H1 (cell line): ENCODE results near the gene RMND1. TPM values are rescaled to one million over a fixed set of nuclear protein-coding genes. Genes with fewer than 3 reads are reported as not detected.

ENCODE experiments used
- CTCF ChIA-PET: fragments of 300-600 bp; sonication (Branson Sonifier 250); formaldehyde crosslinking; loops from one replicate; lab custom pipeline; 2021; ENCODE audit not compliant: partially characterized antibody; lab: Charles Lee
- POLR2A ChIA-PET: fragments of 300-600 bp; sonication (Branson Sonifier 250); formaldehyde crosslinking; loops from one replicate; lab custom pipeline; 2021; ENCODE audit warnings: inconsistent platforms; ENCODE audit not compliant: partially characterized antibody; lab: Charles Lee
- DNase-seq, 2 experiments: peaks; one replicate each; pipeline versions ENCODE4 v3.0.0 to v3.0.0-alpha.2; 2010 to 2022; ENCODE audit warnings: low spot score in 2 of 2, low read depth in 1 of 2, mixed read lengths in 1 of 2
- FAIRE-seq: peaks from 2 replicates; lab custom pipeline; 2011; peaks lifted over from hg19 to GRCh38; lab: Jason Lieb, UNC
- H2AFZ ChIP-seq: 2 replicates; pipeline ENCODE4 v1.8.1; 2012; ENCODE audit warnings: low read length, inconsistent platforms
- H2AK5ac ChIP-seq: 2 replicates; pipeline ENCODE4 v1.6.1; 2013; ENCODE audit warnings: low read depth, low read length
- H2BK120ac ChIP-seq: replicated peaks from 2 replicates; pipeline ENCODE3; 2013; ENCODE audit warnings: low read depth, low read length, inconsistent platforms
- H2BK12ac ChIP-seq: 2 replicates; pipeline ENCODE4 v1.6.1; 2013; ENCODE audit warnings: low read depth, low read length
- H2BK15ac ChIP-seq: 2 replicates; pipeline ENCODE4 v1.6.1; 2013; ENCODE audit warnings: low read length
- H2BK20ac ChIP-seq: 2 replicates; pipeline ENCODE4 v1.6.1; 2013; ENCODE audit warnings: low read length
- H2BK5ac ChIP-seq: 2 replicates; pipeline ENCODE4 v1.6.1; 2013; ENCODE audit warnings: low read depth, low read length
- H3K14ac ChIP-seq: 2 replicates; pipeline ENCODE4 v1.6.1; 2013; ENCODE audit warnings: inconsistent platforms; ENCODE audit not compliant: insufficient read length
- H3K18ac ChIP-seq: 2 replicates; pipeline ENCODE4 v1.6.1; 2013; ENCODE audit warnings: low read length; ENCODE audit errors: extremely low read depth
- H3K23ac ChIP-seq: 2 replicates; pipeline ENCODE4 v1.6.1; 2013; ENCODE audit warnings: inconsistent platforms; ENCODE audit not compliant: insufficient read length
- H3K23me2 ChIP-seq: 2 replicates; pipeline ENCODE4 v1.6.1; 2013; ENCODE audit warnings: low read depth, low read length
- H3K27ac ChIP-seq: 2 replicates; pipeline ENCODE4 v1.6.1; 2011; ENCODE audit warnings: low read depth, low read length, inconsistent platforms
- H3K27me3 ChIP-seq, 4 experiments: replicated peaks in 1 of 4; 1 replicate in 1 of 4; 2 replicates in 3 of 4; pipeline versions ENCODE4 v1.6.1 to v1.8.1; 2011 to 2013; ENCODE audit warnings: low read length in 3 of 4, mild to moderate bottlenecking in 3 of 4, inconsistent platforms in 2 of 4, mixed read lengths in 2 of 4, moderate library complexity in 1 of 4; ENCODE audit not compliant: control insufficient read depth in 3 of 4, insufficient read depth in 3 of 4; ENCODE audit errors: extremely low read depth in 1 of 4
- H3K36me3 ChIP-seq, 4 experiments: 2 replicates each; pipeline versions ENCODE4 v1.6.1 to v1.8.1; 2011 to 2013; ENCODE audit warnings: mild to moderate bottlenecking in 4 of 4, low read length in 3 of 4, moderate library complexity in 2 of 4, control low read depth in 1 of 4, inconsistent platforms in 1 of 4; ENCODE audit not compliant: insufficient read depth in 4 of 4, control insufficient read depth in 2 of 4
- H3K4ac ChIP-seq: replicated peaks from 2 replicates; pipeline ENCODE3; 2013; ENCODE audit warnings: low read length, low read depth, mixed read lengths, inconsistent platforms; ENCODE audit not compliant: insufficient read length
- H3K4me1 ChIP-seq, 4 experiments: replicated peaks in 1 of 4; 1 replicate in 1 of 4; 2 replicates in 3 of 4; pipeline versions ENCODE4 v1.6.1 to v1.8.1; 2011 to 2013; ENCODE audit warnings: low read length in 3 of 4, inconsistent platforms in 2 of 4, mixed read lengths in 1 of 4; ENCODE audit not compliant: insufficient read depth in 4 of 4, control insufficient read depth in 3 of 4
- H3K4me2 ChIP-seq, 2 experiments: 2 replicates each; pipeline versions ENCODE4 v1.6.1 to v1.8.1; 2011 to 2013; ENCODE audit warnings: low read depth in 2 of 2, low read length in 2 of 2, control low read depth in 1 of 2, inconsistent platforms in 1 of 2, mild to moderate bottlenecking in 1 of 2; ENCODE audit not compliant: insufficient read depth in 1 of 2
- H3K4me3 ChIP-seq, 4 experiments: fragments of 200-600, 300-600 bp in 1 of 4; sonication (generic), shearing (Covaris generic), sonication (Bioruptor Twin) in 1 of 4; 2 replicates each; pipeline versions ENCODE4 v1.5.1 to v1.8.1; 2011 to 2016; ENCODE audit warnings: low read length in 4 of 4, low read depth in 3 of 4, control low read depth in 2 of 4, inconsistent platforms in 2 of 4, mild to moderate bottlenecking in 2 of 4, mixed read lengths in 1 of 4, moderate library complexity in 1 of 4; ENCODE audit not compliant: insufficient read depth in 2 of 4; ENCODE audit errors: extremely low read depth in 1 of 4
- H3K56ac ChIP-seq: replicated peaks from 2 replicates; pipeline ENCODE3; 2013; ENCODE audit warnings: low read depth, mild to moderate bottlenecking, mixed read lengths, low read length, inconsistent platforms; ENCODE audit not compliant: insufficient read length
- H3K79me1 ChIP-seq: 2 replicates; pipeline ENCODE4 v1.6.1; 2013; ENCODE audit warnings: low read depth, low read length, control low read depth
- H3K79me2 ChIP-seq, 2 experiments: 2 replicates each; pipeline versions ENCODE4 v1.6.1 to v1.8.1; 2012 to 2013; ENCODE audit warnings: low read length in 2 of 2, mild to moderate bottlenecking in 2 of 2, inconsistent platforms in 1 of 2; ENCODE audit not compliant: insufficient read depth in 2 of 2, control insufficient read depth in 1 of 2
- H3K9ac ChIP-seq, 4 experiments: replicated peaks in 1 of 4; 1 replicate in 1 of 4; 2 replicates in 3 of 4; pipeline versions ENCODE4 v1.6.1 to v1.8.1; 2011 to 2013; ENCODE audit warnings: low read depth in 3 of 4, low read length in 3 of 4, control low read depth in 2 of 4, mild to moderate bottlenecking in 2 of 4, moderate library complexity in 2 of 4, inconsistent platforms in 1 of 4; ENCODE audit errors: extremely low read depth in 1 of 4
- H3K9me3 ChIP-seq, 2 experiments: 2 replicates each; pipeline versions ENCODE4 v1.6.1 to v1.8.1; 2012 to 2013; ENCODE audit warnings: mild to moderate bottlenecking in 2 of 2, moderate library complexity in 2 of 2, control low read depth in 1 of 2, inconsistent platforms in 1 of 2, low read depth in 1 of 2, low read length in 1 of 2, mixed read lengths in 1 of 2; ENCODE audit not compliant: insufficient read depth in 2 of 2
- H4K20me1 ChIP-seq, 2 experiments: replicated peaks in 1 of 2; 2 replicates each; pipeline versions ENCODE3 to v1.8.1; 2011 to 2013; ENCODE audit warnings: inconsistent platforms in 2 of 2, low read length in 2 of 2, mild to moderate bottlenecking in 1 of 2; ENCODE audit not compliant: insufficient read depth in 2 of 2, control insufficient read depth in 1 of 2
- H4K5ac ChIP-seq: 2 replicates; pipeline ENCODE4 v1.6.1; 2013; ENCODE audit warnings: low read length, low read depth, mixed read lengths, inconsistent platforms; ENCODE audit not compliant: insufficient read length
- H4K8ac ChIP-seq: 2 replicates; pipeline ENCODE4 v1.8.0; 2013; ENCODE audit warnings: mild to moderate bottlenecking, moderate library complexity, low read length, inconsistent platforms; ENCODE audit not compliant: insufficient read depth; ENCODE audit errors: extremely low read depth
- H4K91ac ChIP-seq: replicated peaks from 2 replicates; pipeline ENCODE3; 2013; ENCODE audit warnings: low read length, mixed read lengths, inconsistent platforms; ENCODE audit not compliant: insufficient read length
- BCL11A ChIP-seq, 2 experiments: IDR thresholded peaks; one replicate each; pipeline ENCODE4 v1.6.1; 2011; ENCODE audit warnings: low read depth in 2 of 2, low read length in 2 of 2, mild to moderate bottlenecking in 2 of 2
- WGBS, 2 experiments: shearing (Covaris generic) in 1 of 2; methylation state at CpG; one replicate each; pipeline versions ENCODE4 v1.1.6 to v1.1.7; 2013 to 2015; ENCODE audit warnings: low lambda C conversion rate in 2 of 2, mixed read lengths in 2 of 2, inconsistent platforms in 1 of 2, low coverage in 1 of 2, missing lambda C conversion rate in 1 of 2; ENCODE audit not compliant: insufficient replicate concordance in 2 of 2, insufficient coverage in 1 of 2, insufficient read length in 1 of 2; ENCODE audit errors: extremely low coverage in 1 of 2, missing lambda C conversion rate in 1 of 2; 5-methylcytosine and 5-hydroxymethylcytosine counted together
- polyA plus RNA-seq, 7 experiments: library from polyadenylated mRNA; depleted of rRNA in 3 of 7; stranded (reverse) in 5 of 7; unstranded in 2 of 7; fragments of >200 nt in 5 of 7; fragments of 200-250 nt in 2 of 7; gene quantifications; 1 replicate in 5 of 7; 2 replicates in 1 of 7; 4 replicates in 1 of 7; pipeline versions ENCODE4 v1.2.1 to v1.2.3, GENCODE V29; 2011 to 2013; ENCODE audit warnings: missing spikeins in 2 of 7, mixed read lengths in 2 of 7
- total RNA-seq: library from RNA; stranded (reverse); fragmentation: NEBNext Ultra II Directional; extraction: Animal tissue kit (Norgen Biotek cat#: 25700); gene quantifications from 2 replicates; pipeline ENCODE4 v1.2.1, GENCODE V29; 2021

RMND1 gene
- total and polyA plus RNA-seq, 2 of the 8 experiments (the other 6 are each of a cell fraction or from before 2014, with no cell fraction given): 7.3 to 21.9 TPM

- Histone ChIP-seq H3K4ac (no peak overlapping the region), H3K4me2 (no peak overlapping the region), H2BK5ac (no peak overlapping the region), H2AFZ (no peak overlapping the region), H4K20me1 (peaks cover 2 to 3% of the 10 kb centered on the region in 2 experiments), H3K4me3 (no peak overlapping the region), H2BK12ac (no peak overlapping the region), H3K18ac (no peak overlapping the region), H3K14ac (no peak overlapping the region), H3K79me1 (peaks cover 7% of the 10 kb centered on the region), H2BK120ac (no peak overlapping the region), H4K5ac (no peak overlapping the region), H4K8ac (no peak overlapping the region), H2AK5ac (no peak overlapping the region), H4K91ac (no peak overlapping the region), H3K79me2 (peaks cover 6 to 74% of the 10 kb centered on the region in 2 experiments; a peak in 2 of 4 replicates), H3K23me2 (no peaks in the 10 kb centered on the region; the same call in 1 of the 2 replicates), H2BK20ac (no peak overlapping the region), H3K56ac (no peak overlapping the region), H3K27ac (no peak overlapping the region), H2BK15ac (no peak overlapping the region)
- FAIRE-seq: no peak
- no peak for DNase-seq
- CTCF ChIA-PET: interaction anchor here (0.6 to 0.9 kb wide), 3 partner anchors 11 to 1742 kb away, joined by 3 to 4 read pairs (median 3); no protein-coding TSS in a partner anchor
- 88% methylated on average over 4 of the region's 4 CpGs; no CpG with 5 or more reads in 1 of the 2 experiments for WGBS, 2 experiments
- no peak for TF ChIP-seq BCL11A (IDR thresholded peaks at IDR 0.05; ENCODE audit: low read depth in 2 of 2, low read length in 2 of 2)
- TF ChIP-seq, all 59 proteins: peak for 0
- no peaks in the 10 kb centered on the region for H3K4me1 ChIP-seq
- H3K9ac ChIP-seq: no peak overlapping the region; a peak in 1 of 7 replicates
- peaks cover 0 to 11% (median 5%) of the 10 kb centered on the region in 4 experiments; a peak in 6 of 8 replicates for H3K36me3 ChIP-seq
- H3K27me3 ChIP-seq: no peaks in the 10 kb centered on the region
- no peak overlapping the region for H3K23ac ChIP-seq
- POLR2A ChIA-PET: interaction anchor here (0.5 to 0.7 kb wide), 2 partner anchors 20 to 371 kb away, joined by 3 read pairs; no protein-coding TSS in a partner anchor
- H3K9me3 ChIP-seq: peaks cover 0 to 3% of the 10 kb centered on the region in 2 experiments; a peak in 1 of 4 replicates
Observed at GRCh38 chr6:151447237-151447636, 4.7 kb downstream of the RMND1 start.
